ENCODE measurements around the gene HYLS1.

HYLS1 gene

GRCh38 chr11:125947419-125948277 lies 60.2 kb downstream of the HYLS1 start:
- Histone ChIP-seq H3K9ac (ENCODE audit: low read length) (no peak overlapping the region), H3K36me3 (ENCODE audit: control insufficient read depth, insufficient read depth, low read length) (no peaks in the 10 kb centered on the region), H3K9me3 (ENCODE audit: control insufficient read depth, low read length) (no peaks in the 10 kb centered on the region), H3K4me3 (ENCODE audit: low read length) (no peak overlapping the region), H3K4me1 (ENCODE audit: control insufficient read depth, insufficient read depth, low read length) (peaks cover 27% of the 10 kb centered on the region), H3K27me3 (ENCODE audit: control insufficient read depth, insufficient read depth, low read length) (peaks cover 5% of the 10 kb centered on the region)

GRCh38 chr11:125948278-125949051 lies 61.0 kb downstream of the HYLS1 start:
- peaks cover 5% of the 10 kb centered on the region for H3K27me3 ChIP-seq (ENCODE audit: control insufficient read depth, insufficient read depth, low read length)
- peaks cover 35% of the 10 kb centered on the region for H3K4me1 ChIP-seq (ENCODE audit: control insufficient read depth, insufficient read depth, low read length)
- H3K4me3 ChIP-seq (ENCODE audit: low read length): no peak overlapping the region
- no peaks in the 10 kb centered on the region for H3K36me3 ChIP-seq (ENCODE audit: control insufficient read depth, insufficient read depth, low read length)
- no peak overlapping the region for H3K9ac ChIP-seq (ENCODE audit: low read length)
- H3K9me3 ChIP-seq (ENCODE audit: control insufficient read depth, low read length): no peaks in the 10 kb centered on the region

- H3K9me3 ChIP-seq (ENCODE audit: control insufficient read depth, low read length): no peaks in the 10 kb centered on the region
- H3K36me3 ChIP-seq (ENCODE audit: control insufficient read depth, insufficient read depth, low read length): no peaks in the 10 kb centered on the region
- H3K4me1 ChIP-seq (ENCODE audit: control insufficient read depth, insufficient read depth, low read length): peaks cover 38% of the 10 kb centered on the region
- no peak overlapping the region for H3K9ac ChIP-seq (ENCODE audit: low read length)
- peaks cover 5% of the 10 kb centered on the region for H3K27me3 ChIP-seq (ENCODE audit: control insufficient read depth, insufficient read depth, low read length)
- no peak overlapping the region for H3K4me3 ChIP-seq (ENCODE audit: low read length)
Observed at GRCh38 chr11:125949271-125950177, 62.1 kb downstream of the HYLS1 start.

- Histone ChIP-seq H3K4me1 (ENCODE audit: control insufficient read depth, insufficient read depth, low read length) (peaks cover 38% of the 10 kb centered on the region), H3K36me3 (ENCODE audit: control insufficient read depth, insufficient read depth, low read length) (no peaks in the 10 kb centered on the region), H3K4me3 (ENCODE audit: low read length) (no peak overlapping the region), H3K9ac (ENCODE audit: low read length) (no peak overlapping the region), H3K27me3 (ENCODE audit: control insufficient read depth, insufficient read depth, low read length) (no peaks in the 10 kb centered on the region), H3K9me3 (ENCODE audit: control insufficient read depth, low read length) (no peaks in the 10 kb centered on the region)
Observed at GRCh38 chr11:125950178-125950490, 62.7 kb downstream of the HYLS1 start.

Data from mucosa of stomach (tissue), 1 donor.